ENCODE measurements around the gene ZNG1A.
"Not testable (repeated sequence)": the region's sequence is repeated elsewhere in the genome, so short reads cannot be mapped to it uniquely, and the experiment has no call there.

ZNG1A gene

DNA sequence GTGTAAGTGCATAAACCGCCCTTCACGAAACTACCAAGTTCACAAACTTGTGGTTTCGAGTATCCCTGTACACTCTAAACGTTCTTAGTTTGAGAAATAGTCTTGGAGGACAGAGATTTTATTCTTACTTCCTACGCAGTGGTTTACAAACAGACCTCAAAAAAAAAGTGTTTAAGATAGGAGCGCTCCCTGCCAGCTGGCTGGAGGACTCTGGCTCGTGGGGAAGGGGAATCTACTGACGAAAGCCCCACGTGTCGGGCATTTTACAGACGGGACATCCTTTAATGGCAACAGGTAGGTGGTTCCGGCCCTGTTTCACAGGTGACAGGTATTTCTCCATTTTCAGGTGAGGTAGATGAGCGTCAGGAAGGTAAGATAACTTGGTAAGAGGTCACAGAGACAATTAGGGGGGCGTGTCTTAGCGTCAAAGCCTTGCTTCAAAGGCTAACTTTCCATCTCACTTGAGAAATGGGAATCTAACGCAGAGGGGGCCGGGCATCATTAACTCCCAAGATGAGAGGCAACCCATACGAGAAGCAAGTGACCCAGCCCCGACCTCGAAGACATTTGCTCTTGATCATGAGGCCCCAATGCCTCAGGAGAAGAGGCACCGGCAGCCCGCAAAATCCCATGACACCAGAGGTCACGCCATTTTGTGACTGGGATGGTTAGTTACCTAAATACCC lies 573 bp downstream of the ZNG1A start:
- DNase-seq: not testable (repeated sequence)

DNA sequence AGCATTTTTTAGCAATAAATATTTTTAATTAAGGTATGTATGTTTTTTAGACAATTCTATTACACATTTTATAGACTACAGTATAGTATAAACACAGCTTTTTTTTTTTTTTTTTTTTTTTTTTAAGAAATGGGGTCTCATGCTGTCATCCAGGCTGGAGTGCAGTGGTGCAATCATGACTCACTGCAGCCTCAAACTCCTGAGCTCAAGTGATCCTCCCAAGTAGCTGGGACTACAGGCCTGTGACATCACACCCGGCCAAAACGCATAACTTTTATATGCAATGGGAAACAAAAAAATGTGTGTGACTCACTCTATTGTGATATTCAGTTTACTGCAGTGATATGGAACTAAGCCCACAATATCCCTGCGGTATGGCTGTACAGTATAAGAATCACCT lies 9.1 kb downstream of the ZNG1A start:
- not testable (repeated sequence) for DNase-seq

DNA sequence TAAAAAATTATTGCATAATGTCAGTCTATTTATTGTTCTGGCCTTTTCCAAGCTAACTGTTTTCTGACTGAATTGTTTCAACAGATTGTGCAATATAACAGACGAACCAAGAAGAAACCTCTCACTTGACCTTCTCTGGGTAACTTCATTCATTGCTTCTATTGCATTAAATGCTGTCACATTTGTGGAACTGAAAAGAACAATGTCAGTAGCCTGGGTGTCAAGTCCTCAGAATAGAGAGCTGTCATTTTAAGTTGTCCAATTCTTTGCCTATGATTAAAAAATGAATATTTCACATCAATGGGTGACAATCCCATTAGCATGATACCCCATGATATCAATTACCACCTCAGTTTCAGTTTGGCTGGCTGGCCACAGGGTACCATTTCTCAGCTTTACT lies 19.0 kb downstream of the ZNG1A start:
- not testable (repeated sequence) for DNase-seq

DNA sequence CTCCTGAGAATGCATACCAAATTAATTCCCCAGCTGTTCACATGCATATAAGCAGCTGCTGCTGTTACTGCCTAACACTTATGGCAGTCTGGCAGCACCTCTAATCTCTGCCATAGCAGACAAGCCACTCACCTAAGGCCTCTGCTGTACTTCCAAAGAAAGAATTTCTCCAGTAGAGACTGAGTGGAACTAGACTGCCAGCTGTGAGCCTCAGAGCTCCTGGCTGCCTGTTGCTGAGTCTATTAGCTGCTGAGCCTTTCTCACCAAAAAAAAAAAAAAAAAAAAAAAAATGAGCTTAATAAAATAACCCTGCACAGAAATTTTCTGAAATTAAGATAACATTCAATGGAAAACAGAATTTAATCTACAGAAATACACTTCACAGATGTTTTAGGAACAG lies 27.7 kb downstream of the ZNG1A start:
- DNase-seq: not testable (repeated sequence)

DNA sequence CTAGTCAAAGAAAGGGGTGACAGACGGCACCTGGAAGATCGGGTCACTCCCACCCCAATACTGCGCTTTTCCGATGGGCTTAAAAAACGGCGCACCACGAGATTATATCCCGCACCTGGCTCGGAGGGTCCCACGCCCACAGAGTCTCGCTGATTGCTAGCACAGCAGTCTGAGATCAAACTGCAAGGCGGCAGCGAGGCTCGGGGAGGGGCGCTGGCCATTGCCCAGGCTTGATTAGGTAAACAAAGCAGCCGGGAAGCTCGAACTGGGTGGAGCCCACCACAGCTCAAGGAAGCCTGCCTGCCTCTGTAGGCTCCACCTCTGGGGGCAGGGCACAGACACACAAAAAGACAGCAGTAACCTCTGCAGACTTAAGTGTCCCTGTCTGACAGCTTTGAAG lies 39.0 kb downstream of the ZNG1A start:
- not testable (repeated sequence) for DNase-seq

DNA sequence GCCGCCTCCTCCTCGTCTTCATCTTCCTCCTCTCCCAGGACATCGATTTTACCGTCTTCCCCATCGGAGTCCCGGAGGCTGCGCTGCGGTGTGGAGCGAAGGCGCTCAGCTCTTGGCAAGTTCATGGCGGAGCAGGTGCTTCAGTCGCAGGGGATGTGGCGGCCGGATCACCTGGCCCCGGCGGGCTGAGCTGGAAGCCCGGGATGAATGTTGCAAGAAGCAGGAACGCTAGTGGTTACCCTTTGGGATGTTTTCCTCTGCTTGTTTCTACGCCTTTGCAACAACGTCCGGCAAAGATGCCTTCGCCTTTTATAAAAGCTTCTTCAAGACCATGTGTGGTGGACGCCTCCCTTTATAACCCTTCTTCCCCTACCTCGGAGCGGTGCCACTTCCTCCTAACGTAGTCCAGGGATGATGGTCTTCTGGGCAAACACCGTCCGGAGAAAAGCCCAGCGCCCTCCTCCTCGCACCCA lies 60.8 kb downstream of the ZNG1A start, which contains the start of gene FOXD4:
Gene FOXD4, minus strand, starts transcription at position 423 of the 473 bp plus-strand sequence. Its CDS starts 298 bp downstream, at position 125.
- DNase-seq: not testable (repeated sequence)

DNA sequence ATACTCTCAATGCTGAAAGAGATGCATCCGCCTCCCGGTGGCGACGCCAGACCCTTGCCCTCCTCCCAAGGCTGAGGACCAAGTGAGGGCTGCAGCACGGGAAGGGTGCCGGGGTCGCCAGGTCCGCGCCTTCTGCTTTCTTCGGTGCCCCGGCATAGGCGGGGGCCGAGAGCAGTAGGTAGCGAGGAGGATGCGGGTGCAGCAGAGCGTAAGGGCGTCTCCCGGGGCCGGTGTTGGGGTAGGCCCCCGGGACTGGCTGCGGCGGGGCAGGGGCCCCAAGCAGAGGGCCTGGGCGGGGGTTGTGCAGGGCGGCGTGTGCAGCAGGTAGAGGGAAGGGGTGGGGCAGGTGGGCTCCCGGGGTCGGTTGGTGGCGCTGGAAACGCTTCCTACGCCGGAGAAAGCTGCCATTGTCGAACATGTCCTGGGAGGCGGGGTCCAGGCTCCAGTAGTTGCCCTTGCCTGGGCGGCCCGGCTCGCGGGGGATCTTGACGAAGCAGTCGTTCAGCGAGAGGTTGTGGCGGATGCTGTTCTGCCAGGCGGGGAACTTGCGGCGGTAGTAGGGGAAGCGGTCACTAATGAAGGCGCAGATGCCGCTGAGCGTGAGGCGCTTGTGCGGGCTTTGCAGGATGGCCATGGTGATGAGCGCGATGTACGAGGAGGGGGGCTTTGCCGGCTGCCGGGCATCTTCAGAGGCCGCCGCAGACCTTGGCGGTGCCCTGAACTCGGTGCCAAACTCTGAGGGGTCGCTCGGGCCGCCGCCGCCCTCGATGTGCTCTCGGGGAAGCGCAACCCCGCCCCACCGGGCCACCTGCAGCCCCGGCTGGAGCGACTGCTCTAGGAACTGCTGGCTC lies 61.5 kb downstream of the ZNG1A start:
- DNase-seq: not testable (repeated sequence)

DNA sequence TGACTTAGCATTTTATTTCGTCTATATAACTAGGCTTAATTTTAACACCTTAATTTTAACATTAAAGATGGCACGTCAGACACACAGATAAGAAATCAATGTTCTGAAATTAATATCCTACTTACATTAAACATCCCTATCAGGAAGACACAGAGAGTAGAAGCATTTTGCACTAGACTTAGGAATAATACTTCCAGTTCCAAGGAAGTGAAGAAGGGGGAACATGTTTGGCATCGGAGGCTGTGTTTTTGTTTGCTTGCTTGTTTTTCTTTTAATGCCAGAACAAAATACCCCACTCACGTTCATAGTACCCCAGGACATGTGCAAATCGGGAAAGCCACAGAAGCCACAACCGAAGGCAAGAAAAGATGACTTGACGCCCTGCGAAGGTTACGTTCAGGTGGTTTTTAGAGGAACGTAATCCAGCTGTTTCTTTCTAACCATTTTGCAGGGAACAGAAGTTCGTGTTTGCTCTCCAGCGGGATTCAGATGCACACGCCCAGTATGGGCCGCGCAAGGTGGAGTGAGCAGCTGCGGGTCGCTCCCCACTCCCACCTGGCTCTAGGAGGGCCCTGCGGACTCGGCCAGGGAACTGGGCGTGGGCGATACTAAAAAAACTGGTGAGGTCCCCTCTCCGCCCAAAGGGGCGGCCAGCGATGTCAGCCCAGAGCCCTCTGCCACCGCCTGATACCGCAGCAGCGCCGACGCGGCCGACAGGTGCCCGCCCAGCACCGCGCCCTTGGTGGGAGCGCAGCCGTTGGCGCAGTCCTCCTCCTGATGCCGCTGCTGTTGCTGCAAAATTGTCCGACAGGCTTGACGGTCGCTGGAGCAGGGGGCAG lies 62.4 kb downstream of the ZNG1A start:
- not testable (repeated sequence) for DNase-seq

DNA sequence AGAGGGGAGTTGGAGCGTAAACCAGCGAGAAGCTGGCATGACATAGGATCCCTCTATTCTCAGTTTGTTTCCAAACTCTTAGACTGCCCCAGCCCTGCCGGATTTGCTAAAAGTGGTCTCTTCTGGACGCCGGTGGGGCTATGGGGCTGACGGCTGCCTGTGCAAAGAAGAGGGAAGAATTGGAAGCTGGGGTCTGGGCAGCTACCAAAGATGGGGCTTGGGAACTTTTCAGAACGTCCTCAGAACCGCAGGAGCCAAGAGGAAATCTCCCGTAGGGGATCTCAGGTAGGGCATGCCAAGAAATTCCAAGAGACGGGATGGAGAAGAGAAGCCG lies 63.8 kb downstream of the ZNG1A start:
- not testable (repeated sequence) for DNase-seq

DNA sequence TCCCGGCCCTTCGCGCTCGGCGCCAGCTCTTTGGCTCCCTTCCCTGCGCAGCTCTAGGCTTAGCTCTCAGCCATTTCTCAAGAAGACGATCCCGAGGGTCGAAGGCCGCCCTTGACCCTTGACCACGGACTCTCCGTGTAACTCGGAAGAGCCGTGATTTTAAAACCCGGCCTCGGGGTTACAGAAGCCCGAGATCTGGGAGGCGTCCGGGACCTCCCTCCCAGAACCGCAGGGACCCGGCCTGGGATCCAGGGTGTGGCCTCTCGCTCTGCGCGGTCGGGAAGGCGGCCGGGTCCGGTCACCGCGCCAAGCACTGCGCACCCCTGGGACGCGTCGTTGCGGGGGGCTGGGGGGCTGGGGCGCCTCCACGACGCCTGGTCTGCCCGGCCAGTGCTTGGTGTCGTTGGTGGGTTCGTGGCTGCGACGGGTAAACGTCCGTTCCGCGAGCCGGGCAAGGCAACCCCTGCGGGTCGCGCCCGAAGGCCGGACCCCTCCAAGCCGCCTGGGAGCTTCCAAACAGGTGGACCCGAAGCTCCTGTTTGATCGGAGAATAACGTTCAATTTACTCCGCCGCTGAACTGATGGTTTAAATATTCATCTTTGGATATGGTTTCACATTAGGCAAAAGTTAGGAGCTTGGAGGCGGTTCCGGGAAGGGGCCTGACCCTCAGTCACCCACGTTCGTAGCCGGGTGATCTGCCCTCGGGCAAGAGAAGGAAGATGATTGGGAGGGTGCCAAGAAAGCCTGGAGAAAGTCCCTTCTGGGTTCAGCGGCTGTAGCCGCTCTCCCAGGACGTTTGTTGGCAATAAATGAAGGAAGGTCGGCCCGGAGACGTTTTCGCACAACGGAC lies 64.4 kb downstream of the ZNG1A start:
- not testable (repeated sequence) for DNase-seq

DNA sequence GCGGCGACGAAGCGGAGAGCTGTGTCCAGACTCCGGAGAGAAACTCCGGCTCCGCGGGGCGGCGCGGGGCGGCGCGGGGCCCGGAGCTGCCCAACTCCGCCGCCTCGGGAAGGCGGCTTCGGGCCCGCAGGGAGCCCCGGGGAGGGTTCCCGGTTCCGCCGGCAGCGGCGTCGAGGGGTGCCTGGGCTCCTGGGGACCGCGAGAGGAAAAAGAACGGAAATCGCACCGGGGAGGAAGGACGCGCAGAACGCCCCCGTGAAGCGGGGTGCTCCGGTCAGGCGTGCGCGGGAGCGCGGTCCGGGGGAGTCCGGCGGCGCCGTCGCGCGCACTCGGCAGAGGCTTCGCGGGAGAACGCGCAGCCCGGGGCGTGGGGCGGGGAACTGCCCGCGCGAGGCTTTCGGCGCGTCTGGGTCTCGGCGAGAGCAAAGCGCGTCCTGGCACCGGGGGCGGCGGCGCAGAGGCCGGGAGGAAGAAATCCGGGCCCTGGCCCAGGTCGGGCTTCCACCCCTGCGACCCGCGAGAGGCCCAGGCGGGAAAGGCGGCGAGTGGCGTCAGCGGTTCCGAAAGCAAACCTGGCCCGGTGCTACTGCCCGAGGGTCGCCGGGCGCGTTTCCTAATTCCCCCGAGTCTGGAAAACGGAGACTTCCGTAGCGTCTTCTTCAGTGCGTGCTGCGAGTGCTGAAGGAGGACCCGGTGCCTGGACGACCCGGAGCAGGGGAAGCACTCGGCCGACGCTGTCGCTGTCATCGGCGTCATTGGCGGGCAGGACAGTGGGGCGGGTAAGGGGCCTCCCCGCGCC lies 65.2 kb downstream of the ZNG1A start:
- DNase-seq: not testable (repeated sequence)

DNA sequence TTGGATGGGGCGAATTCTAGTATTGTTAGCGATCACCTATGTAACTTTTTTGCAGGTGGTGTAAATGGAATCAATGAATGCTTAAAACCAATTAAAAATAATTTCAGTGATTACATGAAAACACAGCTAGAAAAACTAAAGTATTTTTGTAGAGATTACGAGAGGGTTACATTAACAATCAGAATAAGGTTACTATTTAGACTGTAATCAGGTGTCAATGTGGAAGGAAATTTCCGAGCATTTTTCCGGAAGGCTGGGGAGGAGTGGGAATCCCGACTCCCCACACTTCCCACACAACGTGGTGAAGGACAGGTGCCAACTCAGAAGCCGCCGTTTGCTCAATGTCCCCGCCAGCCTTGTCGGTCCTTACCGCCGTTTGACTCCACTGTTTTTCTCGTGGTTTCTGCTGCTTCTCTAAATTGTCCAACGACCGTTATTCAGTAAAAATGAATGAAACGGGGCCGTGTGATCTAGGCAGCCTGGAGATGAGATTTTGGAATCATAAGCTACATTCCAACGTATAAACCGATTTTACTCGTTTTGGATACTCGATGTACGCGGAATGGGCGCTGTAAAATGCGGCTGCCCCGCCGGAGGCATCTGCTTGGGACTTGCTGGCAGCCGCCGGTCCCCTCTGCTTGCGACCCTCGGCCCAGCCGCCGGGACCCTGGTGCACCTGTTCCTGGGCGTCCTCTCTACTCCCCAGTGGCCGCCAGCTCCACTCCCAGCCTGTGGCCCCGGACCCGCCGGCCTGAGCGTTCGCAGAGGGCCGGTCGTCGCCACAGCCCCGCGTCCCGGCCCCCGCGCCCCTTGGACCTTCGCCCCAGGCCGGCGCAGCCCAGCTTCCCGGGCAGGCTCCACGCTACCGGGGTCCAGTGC lies 66.0 kb downstream of the ZNG1A start:
- DNase-seq: not testable (repeated sequence)

DNA sequence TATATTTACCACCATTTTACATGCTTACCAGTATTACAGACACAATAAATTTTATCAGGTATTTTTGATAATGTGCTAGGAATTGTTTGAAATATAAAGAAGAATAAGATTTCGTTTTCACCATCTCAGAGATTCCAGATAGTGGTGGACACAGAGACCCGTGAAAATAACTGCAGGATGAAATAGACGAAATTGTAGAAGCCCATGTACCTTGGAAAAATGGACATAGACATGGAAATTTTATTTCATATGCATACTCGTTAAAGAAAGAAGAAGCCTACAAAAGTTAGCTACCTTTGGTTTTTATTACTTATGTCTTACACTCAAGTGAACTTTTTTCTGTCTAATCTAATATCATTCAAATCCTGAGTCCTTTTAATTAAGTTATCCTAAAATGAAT lies 68.2 kb downstream of the ZNG1A start:
- not testable (repeated sequence) for DNase-seq

DNA sequence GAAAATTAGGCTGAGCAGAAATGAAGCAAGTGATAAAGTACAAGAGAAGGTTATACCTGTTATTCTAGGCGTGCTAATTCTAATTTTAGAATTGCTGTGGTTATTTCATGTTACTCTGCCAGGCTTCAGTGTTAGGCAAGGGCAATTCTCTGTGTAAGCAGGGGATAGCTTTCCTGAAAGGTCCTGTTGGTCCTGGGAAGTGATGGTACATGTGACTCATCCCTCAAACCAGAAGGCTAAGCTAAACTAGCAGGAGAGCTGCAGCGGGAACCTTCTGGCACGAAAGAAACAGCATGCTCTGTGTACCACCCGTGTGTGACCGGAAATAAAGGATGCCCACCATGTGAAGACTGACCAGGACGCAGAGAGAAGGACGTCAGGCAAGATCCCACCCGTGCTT lies 69.3 kb downstream of the ZNG1A start:
- not testable (repeated sequence) for DNase-seq

DNA sequence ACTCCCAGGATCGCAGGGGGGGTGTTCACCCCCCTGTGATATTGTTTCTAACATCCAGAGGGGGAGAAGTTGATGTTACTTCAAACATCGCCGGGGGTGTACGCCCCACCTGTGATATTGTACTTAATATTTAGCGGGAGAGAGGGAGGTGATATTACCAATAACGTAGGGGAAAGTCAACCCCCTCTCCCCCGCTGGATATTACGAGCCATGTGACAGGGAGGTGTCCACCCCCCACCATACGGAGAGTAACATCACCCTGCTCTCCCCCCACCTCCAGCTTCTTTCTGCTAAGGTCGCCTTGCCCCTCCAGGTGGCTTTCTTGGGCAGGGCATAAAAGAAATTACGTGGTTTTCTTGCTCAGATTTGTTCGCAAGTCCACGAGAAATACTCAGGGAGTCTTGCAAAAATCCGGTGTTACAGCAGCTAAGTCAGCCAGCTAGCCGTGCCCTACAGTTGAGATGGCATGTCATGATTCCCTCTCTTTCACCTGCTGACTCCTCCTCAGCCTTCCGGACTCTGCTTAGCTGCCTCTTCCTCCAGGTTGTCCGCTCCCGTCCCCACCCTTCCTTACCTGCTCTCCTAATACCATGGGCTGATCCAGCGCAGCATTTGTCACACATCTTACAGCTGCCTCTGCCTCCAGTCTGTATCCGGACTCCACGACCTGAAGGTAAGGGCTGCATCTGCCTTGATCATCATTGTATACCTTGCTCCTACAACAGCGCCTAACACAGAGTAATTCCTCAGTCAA lies 69.9 kb downstream of the ZNG1A start:
- DNase-seq: not testable (repeated sequence)

DNA sequence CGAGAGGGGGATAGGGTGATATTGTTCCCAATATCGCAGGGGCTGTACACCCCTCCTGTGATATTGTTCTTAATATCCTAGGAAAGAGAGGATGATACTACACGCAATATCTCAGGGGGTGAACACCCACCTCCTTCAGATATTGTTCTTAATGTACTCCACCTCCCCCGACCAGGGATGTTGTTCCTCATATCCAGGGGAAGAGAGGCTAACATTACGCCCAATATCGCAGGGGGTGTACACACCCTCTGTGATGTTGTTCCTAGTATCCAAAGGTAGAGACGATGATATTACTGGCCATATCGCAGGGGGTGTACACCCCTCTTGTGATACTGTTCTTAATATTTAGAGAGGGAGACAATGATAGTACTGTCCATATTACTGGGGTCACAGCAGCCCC lies 72.9 kb downstream of the ZNG1A start:
- not testable (repeated sequence) for DNase-seq

DNA sequence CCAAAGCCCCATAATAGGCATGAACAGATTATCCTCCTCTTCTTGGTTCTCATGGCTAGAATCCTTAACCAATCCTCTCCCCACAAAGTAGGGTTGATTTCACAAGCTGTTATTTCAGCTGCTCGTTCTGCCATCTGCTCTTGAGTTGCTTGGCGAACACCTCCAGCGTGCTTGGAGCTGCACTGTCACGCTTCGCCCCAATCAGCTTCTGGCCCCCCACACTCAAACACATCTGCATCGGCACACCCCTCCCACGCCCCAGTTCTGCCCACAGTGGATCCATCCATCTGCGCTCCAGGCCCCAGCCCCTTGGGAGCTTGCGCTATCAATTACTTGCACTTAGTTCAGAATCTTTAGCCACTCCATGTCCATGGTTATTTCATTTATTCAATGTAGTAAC lies 78.4 kb downstream of the ZNG1A start:
- DNase-seq: not testable (repeated sequence)

DNA sequence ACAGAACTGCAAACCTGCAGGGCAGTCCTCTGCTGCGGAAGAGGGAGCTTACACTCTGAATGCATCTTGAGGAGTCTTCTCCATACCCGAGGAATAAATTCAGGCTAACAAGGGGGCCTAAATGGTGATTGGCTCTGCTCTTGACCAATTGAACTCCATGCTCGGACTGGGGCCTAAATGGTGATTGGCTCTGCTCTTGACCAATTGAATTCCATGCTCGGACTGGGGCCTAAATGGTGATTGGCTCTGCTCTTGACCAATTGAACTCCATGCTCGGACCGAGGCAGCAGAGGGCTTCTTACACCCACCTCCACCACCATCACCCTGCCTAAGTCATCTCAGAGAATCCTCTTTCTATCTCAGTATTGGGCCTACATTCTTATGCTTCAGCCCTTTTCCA lies 79.0 kb downstream of the ZNG1A start:
- DNase-seq: not testable (repeated sequence)

DNA sequence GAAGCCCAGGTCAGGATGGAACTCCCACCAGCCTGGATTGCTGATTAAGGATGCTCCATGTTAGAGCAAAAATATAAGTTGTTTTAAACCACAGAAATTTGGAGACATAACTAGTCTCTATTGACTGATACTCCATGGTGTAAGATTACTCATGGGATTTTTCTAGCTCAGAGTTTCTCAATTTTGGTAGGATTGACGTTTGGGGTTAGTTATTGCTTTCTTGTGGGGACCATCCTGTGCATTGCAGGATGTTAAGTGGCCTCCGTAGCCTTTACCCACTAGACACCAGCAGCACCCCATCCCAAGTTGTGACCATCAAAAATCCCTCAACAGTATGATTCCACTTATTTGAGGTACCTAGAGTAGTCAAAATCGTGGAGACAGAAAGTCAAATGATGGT lies 80.1 kb downstream of the ZNG1A start:
- DNase-seq: not testable (repeated sequence)
